Osteocyte (in vitro differentiated cells): ENCODE data around the gene CELF3. TPM values are rescaled to one million over a fixed set of nuclear protein-coding genes. Genes with fewer than 3 reads are reported as not detected.
A peak's percentile ranks its signal among the peaks of the same experiment; 100 is the strongest.

Experiments used
- DNase-seq: peaks from one replicate; pipeline ENCODE4 v3.0.0; 2021; ENCODE audit warnings: mixed read lengths; ENCODE audit not compliant: unreplicated experiment; ENCODE audit errors: extremely low spot score
- H3K27ac Mint-ChIP-seq: one replicate; pipeline ENCODE4 v1.8.0; 2021; ENCODE audit warnings: mild to moderate bottlenecking, mixed read lengths; ENCODE audit not compliant: unreplicated experiment
- H3K27me3 Mint-ChIP-seq: one replicate; pipeline ENCODE4 v1.8.0; 2021; ENCODE audit warnings: mixed read lengths; ENCODE audit not compliant: unreplicated experiment
- H3K36me3 Mint-ChIP-seq: one replicate; pipeline ENCODE4 v1.8.0; 2021; ENCODE audit warnings: mixed read lengths; ENCODE audit not compliant: unreplicated experiment
- H3K4me1 Mint-ChIP-seq: one replicate; pipeline ENCODE4 v1.8.0; 2021; ENCODE audit warnings: mixed read lengths; ENCODE audit not compliant: unreplicated experiment
- H3K4me3 Mint-ChIP-seq: one replicate; pipeline ENCODE4 v1.8.0; 2021; ENCODE audit warnings: mild to moderate bottlenecking, moderate library complexity, mixed read lengths; ENCODE audit not compliant: unreplicated experiment
- H3K9me3 Mint-ChIP-seq: one replicate; pipeline ENCODE4 v1.8.0; 2021; ENCODE audit warnings: mixed read lengths; ENCODE audit not compliant: unreplicated experiment
- CTCF ChIP-seq: fragments of 200-600 bp; sonication (generic); IDR thresholded peaks from 2 replicates; pipeline ENCODE4 v1.5.0; 2021; ENCODE audit warnings: antibody characterized with exemption, mild to moderate bottlenecking, moderate library complexity
- total RNA-seq: library from RNA; stranded (reverse); gene quantifications from 2 replicates; pipeline ENCODE4 v1.2.1, GENCODE V29; 2021

The CELF3 gene
- total RNA-seq, 1 donor from 2014 or later = not detected

- no peak for DNase-seq
- H3K4me1 Mint-ChIP-seq = no peaks in the 10 kb centered on the region
- no peaks in the 10 kb centered on the region for H3K27me3 Mint-ChIP-seq
- H3K9me3 Mint-ChIP-seq = no peaks in the 10 kb centered on the region
- no peak for TF ChIP-seq CTCF
- no peak overlapping the region for H3K4me3 Mint-ChIP-seq
- H3K27ac Mint-ChIP-seq = no peak overlapping the region
- H3K36me3 Mint-ChIP-seq = peaks cover 18% of the 10 kb centered on the region
Measured at GRCh38 chr1:151702936-151703335, 13.7 kb downstream of the CELF3 start.

- Mint-ChIP-seq H3K36me3 (peaks cover 23% of the 10 kb centered on the region), H3K27ac (no peak overlapping the region), H3K4me1 (no peaks in the 10 kb centered on the region), H3K4me3 (no peak overlapping the region), H3K9me3 (no peaks in the 10 kb centered on the region), H3K27me3 (no peaks in the 10 kb centered on the region)
- no peak for TF ChIP-seq CTCF
- DNase-seq = no peak
Measured at GRCh38 chr1:151701515-151701914, 15.1 kb downstream of the CELF3 start.

DNA sequence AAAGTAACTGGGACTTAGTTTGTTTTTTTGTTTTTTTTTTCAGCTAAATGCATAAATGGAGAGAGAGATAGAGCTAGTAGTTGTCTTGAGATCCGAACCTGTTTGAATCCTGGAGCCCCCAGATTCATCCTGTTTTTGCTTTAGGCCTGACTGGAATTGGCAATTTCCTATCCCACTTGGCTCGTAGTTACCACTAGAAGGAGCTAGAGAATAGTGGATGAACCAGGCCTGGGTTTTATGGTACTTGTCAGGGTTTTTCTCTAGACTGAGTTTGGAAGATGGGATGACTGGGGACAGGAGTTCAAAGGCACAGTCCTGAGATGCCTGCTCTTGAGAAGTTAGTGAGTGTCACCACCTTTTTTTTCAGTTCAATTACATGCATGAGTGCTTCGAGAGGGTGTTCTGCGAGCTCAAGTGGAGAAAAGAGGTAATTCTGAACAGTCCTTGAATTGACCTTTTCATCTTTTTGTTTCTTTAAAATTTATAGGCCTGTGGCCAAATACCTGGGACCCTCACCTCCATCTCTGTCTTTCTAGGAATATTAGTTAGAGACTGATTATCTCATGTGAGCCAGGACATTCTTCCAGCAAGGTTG lies 23.4 kb downstream of the CELF3 start:
- H3K9me3 Mint-ChIP-seq = no peaks in the 10 kb centered on the region
- no peaks in the 10 kb centered on the region for H3K4me1 Mint-ChIP-seq
- peaks cover 30% of the 10 kb centered on the region for H3K36me3 Mint-ChIP-seq
- TF ChIP-seq CTCF = peak; percentile 62
- H3K4me3 Mint-ChIP-seq = no peak overlapping the region
- no peak for DNase-seq
- no peak overlapping the region for H3K27ac Mint-ChIP-seq
- no peaks in the 10 kb centered on the region for H3K27me3 Mint-ChIP-seq

DNA sequence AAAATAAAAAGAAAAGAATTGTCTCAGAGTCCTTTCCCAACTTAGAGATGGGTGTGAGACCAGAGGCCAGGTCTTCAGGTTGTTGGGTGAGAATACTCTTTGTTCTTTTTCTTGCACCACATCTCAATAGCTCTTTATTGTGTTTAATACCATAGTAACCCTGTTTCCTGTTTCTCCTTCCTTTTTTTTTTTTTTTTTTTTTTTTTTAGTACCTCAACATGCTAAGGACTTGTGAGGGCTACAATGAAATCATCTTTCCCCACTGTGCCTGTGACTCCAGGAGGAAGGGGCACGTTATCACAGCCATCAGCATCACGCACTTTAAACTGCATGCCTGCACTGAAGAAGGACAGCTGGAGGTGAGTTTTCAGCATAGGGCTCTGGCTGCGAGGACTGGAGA lies 24.4 kb downstream of the CELF3 start:
- no peak overlapping the region for H3K27ac Mint-ChIP-seq

GRCh38 chr1:151689494-151689893 lies 27.1 kb downstream of the CELF3 start:
- H3K4me3 Mint-ChIP-seq = no peak overlapping the region
- H3K27ac Mint-ChIP-seq = no peak overlapping the region
- no peaks in the 10 kb centered on the region for H3K9me3 Mint-ChIP-seq
- no peaks in the 10 kb centered on the region for H3K27me3 Mint-ChIP-seq
- no peaks in the 10 kb centered on the region for H3K4me1 Mint-ChIP-seq
- H3K36me3 Mint-ChIP-seq = peaks cover 30% of the 10 kb centered on the region
- no peak for DNase-seq
- TF ChIP-seq CTCF = no peak

More for the DNA sequence above, 24.4 kb downstream of the CELF3 start:
- no peak for TF ChIP-seq CTCF
- H3K36me3 Mint-ChIP-seq = peaks cover 28% of the 10 kb centered on the region
- no peak overlapping the region for H3K4me3 Mint-ChIP-seq
- H3K4me1 Mint-ChIP-seq = no peaks in the 10 kb centered on the region
- no peaks in the 10 kb centered on the region for H3K9me3 Mint-ChIP-seq
- DNase-seq = no peak
- H3K27me3 Mint-ChIP-seq = no peaks in the 10 kb centered on the region
